Glutamatergic neuron (in vitro differentiated cells): ENCODE data around the gene PCSK5. TPM values are rescaled to one million over a fixed set of nuclear protein-coding genes. Genes with fewer than 3 reads are reported as not detected.

Source experiments
- DNase-seq: peaks from one replicate; pipeline ENCODE4 v3.0.0; 2022
- H3K27ac Mint-ChIP-seq: one replicate; pipeline ENCODE4 v1.8.0; 2020; ENCODE audit warnings: mild to moderate bottlenecking, mixed read lengths, inconsistent platforms; ENCODE audit not compliant: unreplicated experiment
- H3K27me3 Mint-ChIP-seq: one replicate; pipeline ENCODE4 v1.8.0; 2020; ENCODE audit warnings: mild to moderate bottlenecking, moderate library complexity, mixed read lengths, inconsistent platforms; ENCODE audit not compliant: unreplicated experiment
- H3K36me3 Mint-ChIP-seq: one replicate; pipeline ENCODE4 v1.8.0; 2020; ENCODE audit warnings: mild to moderate bottlenecking, mixed read lengths, inconsistent platforms; ENCODE audit not compliant: unreplicated experiment
- H3K4me1 Mint-ChIP-seq: one replicate; pipeline ENCODE4 v1.8.0; 2020; ENCODE audit warnings: mild to moderate bottlenecking, low read depth, mixed read lengths, inconsistent platforms; ENCODE audit not compliant: unreplicated experiment
- H3K4me3 Mint-ChIP-seq: one replicate; pipeline ENCODE4 v1.8.0; 2020; ENCODE audit warnings: mild to moderate bottlenecking, mixed read lengths, inconsistent platforms; ENCODE audit not compliant: unreplicated experiment
- H3K9me3 Mint-ChIP-seq: one replicate; pipeline ENCODE4 v1.8.0; 2020; ENCODE audit warnings: mild to moderate bottlenecking, moderate library complexity, mixed read lengths, inconsistent platforms; ENCODE audit not compliant: unreplicated experiment
- CTCF ChIP-seq: fragments of 200-600 bp; sonication (generic); IDR thresholded peaks from one replicate; pipeline ENCODE4 v1.5.0; 2021; ENCODE audit not compliant: partially characterized antibody, unreplicated experiment
- long read RNA-seq: library from polyadenylated mRNA; unstranded; transcript quantifications from one replicate; pipeline ENCODE4 v2.0.0, GENCODE V29; 2020; ENCODE audit not compliant: unreplicated experiment
- total RNA-seq: library from RNA; stranded (reverse); fragmentation: NEBNext Ultra II Directional; extraction: Animal tissue kit (Norgen Biotek cat#: 25700); gene quantifications from one replicate; pipeline ENCODE4 v1.2.1, GENCODE V29; 2021; ENCODE audit not compliant: unreplicated experiment

Gene PCSK5
- 9.6 TPM for total RNA-seq
- long read RNA-seq, full-length matches to known transcripts, result 2 of 5 reads
- long read RNA-seq, partial matches to known transcripts, result 0 of 5 reads
- long read RNA-seq, other reads (novel, unspliced or antisense), result 3 of 5 reads

- TF ChIP-seq CTCF, result no peak
- no peaks in the 10 kb centered on the region for H3K36me3 Mint-ChIP-seq
- H3K27ac Mint-ChIP-seq, result peak within 1 kb of the TSS; percentile 86
- H3K4me3 Mint-ChIP-seq, result peak within 1 kb of the TSS; percentile 97
- H3K4me1 Mint-ChIP-seq, result peaks cover 42% of the 10 kb centered on the region
- peaks cover 9% of the 10 kb centered on the region for H3K27me3 Mint-ChIP-seq
- H3K9me3 Mint-ChIP-seq, result peaks cover 10% of the 10 kb centered on the region
- DNase-seq, result peak; percentile 93
These were observed at the start of gene PCSK5 for GRCh38 chr9:75890472-75891276. TSS of gene PCSK5 (plus strand) at chr9:75890673. CDS start at chr9:75891182, 509 bp downstream.

DNA sequence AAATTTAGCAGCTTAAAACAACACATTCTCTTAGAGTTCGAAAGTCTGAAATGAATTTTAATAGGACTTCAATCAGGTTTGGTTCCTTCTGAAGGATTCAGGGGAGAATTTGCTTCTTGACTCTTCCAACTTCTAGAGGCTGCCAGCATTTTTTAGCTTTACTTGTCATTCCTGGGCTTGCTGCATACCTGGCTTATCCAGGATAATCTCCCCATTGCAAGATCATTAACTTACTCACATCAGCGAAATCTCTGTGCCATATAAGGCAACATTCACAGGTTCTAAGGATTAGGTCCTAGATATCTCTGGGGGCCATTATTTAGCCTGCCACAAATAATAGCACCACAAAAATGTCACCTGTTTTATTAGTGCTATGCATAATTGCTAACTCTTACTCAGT is 46.2 kb upstream of the PCSK5 start:
- Mint-ChIP-seq H3K4me1 (no peaks in the 10 kb centered on the region), H3K4me3 (no peak overlapping the region), H3K36me3 (no peaks in the 10 kb centered on the region), H3K27me3 (peaks cover 2% of the 10 kb centered on the region), H3K9me3 (no peaks in the 10 kb centered on the region), H3K27ac (no peak overlapping the region)
- TF ChIP-seq CTCF, result no peak
- DNase-seq, result no peak

GRCh38 chr9:75845806-75846205 is 44.7 kb upstream of the PCSK5 start:
- DNase-seq, result no peak
- H3K4me1 Mint-ChIP-seq, result no peaks in the 10 kb centered on the region
- H3K27me3 Mint-ChIP-seq, result peaks cover 2% of the 10 kb centered on the region
- TF ChIP-seq CTCF, result no peak
- H3K9me3 Mint-ChIP-seq, result no peaks in the 10 kb centered on the region
- no peak overlapping the region for H3K27ac Mint-ChIP-seq
- no peaks in the 10 kb centered on the region for H3K36me3 Mint-ChIP-seq
- H3K4me3 Mint-ChIP-seq, result no peak overlapping the region

DNA sequence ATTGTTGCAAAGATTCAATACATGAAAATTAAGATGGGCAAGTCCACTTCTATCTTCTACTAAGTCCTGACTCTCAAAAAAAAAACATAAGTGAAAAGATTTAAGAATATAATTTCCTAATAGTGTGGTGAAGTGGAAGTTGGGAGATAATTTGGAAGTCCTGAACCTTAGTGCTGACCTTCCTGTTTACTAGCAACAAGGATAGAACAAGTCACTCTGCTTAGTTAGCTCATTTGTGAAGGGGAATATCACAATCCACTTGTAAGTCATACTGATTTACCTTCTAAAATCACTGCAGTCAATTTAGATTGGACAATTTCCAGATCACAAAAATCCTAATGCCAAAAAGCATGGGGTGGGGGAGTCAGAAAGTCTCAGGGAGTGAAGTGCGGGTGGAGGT is 43.4 kb upstream of the PCSK5 start:
- H3K9me3 Mint-ChIP-seq, result no peaks in the 10 kb centered on the region
- no peak overlapping the region for H3K4me3 Mint-ChIP-seq

More for the DNA sequence above, 43.4 kb upstream of the PCSK5 start:
- Mint-ChIP-seq H3K27ac (no peak overlapping the region), H3K27me3 (peaks cover 2% of the 10 kb centered on the region), H3K4me1 (no peaks in the 10 kb centered on the region), H3K36me3 (no peaks in the 10 kb centered on the region)
- DNase-seq, result no peak
- TF ChIP-seq CTCF, result no peak
